Transverse colon (tissue), 4 donors: Measurements from ENCODE around the gene PBX1. TPM values are rescaled to one million over a fixed set of nuclear protein-coding genes. Genes with fewer than 3 reads are reported as not detected.

Experiments
- DNase-seq: peaks from one replicate; pipeline ENCODE4 v3.0.0-alpha.2; 2019
- H3K27ac ChIP-seq, 4 donors: fragments of 200-600 bp; sonication (generic); 2 replicates each; pipeline ENCODE4 v1.5.1; 2016 to 2018; ENCODE audit warnings: inconsistent platforms in 4 of 4
- H3K27me3 ChIP-seq: fragments of 200-600 bp; sonication (generic); 2 replicates; pipeline ENCODE4 v1.5.1; 2017; ENCODE audit warnings: inconsistent platforms
- H3K36me3 ChIP-seq, 4 donors: fragments of 200-600 bp; sonication (generic); 2 replicates each; pipeline ENCODE4 v1.5.1; 2017 to 2019; ENCODE audit warnings: inconsistent platforms in 4 of 4
- H3K4me1 ChIP-seq, 4 donors: fragments of 200-600 bp; sonication (generic); 2 replicates each; pipeline ENCODE4 v1.5.1; 2017 to 2020; ENCODE audit warnings: inconsistent platforms in 4 of 4
- H3K4me3 ChIP-seq, 4 donors: fragments of 200-600 bp; sonication (generic); 1 replicate in 1 of 4; 2 replicates in 3 of 4; pipeline versions ENCODE4 v1.5.1 to v1.6.1; 2017 to 2019; ENCODE audit warnings: inconsistent platforms in 4 of 4
- H3K9me3 ChIP-seq, 2 donors: fragments of 200-600 bp; sonication (generic); 2 replicates each; pipeline ENCODE4 v1.5.1; 2017 to 2019; ENCODE audit warnings: inconsistent platforms in 2 of 2
- CTCF ChIP-seq, 5 experiments: fragments of 200-600 bp in 3 of 5; fragments of 450-650 bp in 2 of 5; sonication (generic) in 3 of 5; IDR thresholded peaks; 1 replicate in 2 of 5; 2 replicates in 3 of 5; pipeline ENCODE4 v1.5.1; 2016 to 2017; ENCODE audit warnings: antibody characterized with exemption in 5 of 5, inconsistent platforms in 3 of 5, mild to moderate bottlenecking in 2 of 5, moderate library complexity in 1 of 5
- EP300 ChIP-seq: sonication (generic); formaldehyde crosslinking; IDR thresholded peaks from one replicate; pipeline ENCODE4 v1.6.1; 2017; ENCODE audit warnings: antibody characterized with exemption, low read depth
- POLR2A ChIP-seq: fragments of 450-650 bp; IDR thresholded peaks from one replicate; pipeline ENCODE4 v1.6.1; 2016; ENCODE audit warnings: antibody characterized with exemption, mild to moderate bottlenecking, moderate library complexity
- POLR2AphosphoS5 ChIP-seq, 3 donors: sonication (generic); formaldehyde crosslinking; IDR thresholded peaks; one replicate each; pipeline ENCODE4 v1.6.1; 2016; ENCODE audit warnings: antibody characterized with exemption in 3 of 3
- WGBS, 2 donors: methylation state at CpG; one replicate each; pipeline ENCODE4 v1.1.5; 2018; ENCODE audit warnings: low coverage in 1 of 2; 5-methylcytosine and 5-hydroxymethylcytosine counted together
- in situ Hi-C, 4 donors: fragments of 200-750 bp; cut with MboI; loops; one replicate each; pipeline versions ENCODE4 v1.15.0 to v1.15.1; 2017; ENCODE audit warnings: low sequenced_read_pairs in 3 of 4, low pct_ligation_motif_present in 1 of 4, low pct_unique_long_range_greater_than_20kb in 1 of 4
- intact Hi-C: fragments of 100-400 bp; cut with DNase I; formaldehyde crosslinking; loops from one replicate; pipeline ENCODE4 v1.15.1; 2023; ENCODE audit warnings: low total_unique reads
- total RNA-seq, 4 donors: library from RNA; depleted of rRNA; stranded (reverse); fragments of >200 nt; gene quantifications; one replicate each; pipeline ENCODE4 v1.1.0, GENCODE V29; 2016

PBX1 gene
- total RNA-seq, 4 donors from 2014 or later, result 46.8 to 77.2 (median 50.7) TPM

DNA sequence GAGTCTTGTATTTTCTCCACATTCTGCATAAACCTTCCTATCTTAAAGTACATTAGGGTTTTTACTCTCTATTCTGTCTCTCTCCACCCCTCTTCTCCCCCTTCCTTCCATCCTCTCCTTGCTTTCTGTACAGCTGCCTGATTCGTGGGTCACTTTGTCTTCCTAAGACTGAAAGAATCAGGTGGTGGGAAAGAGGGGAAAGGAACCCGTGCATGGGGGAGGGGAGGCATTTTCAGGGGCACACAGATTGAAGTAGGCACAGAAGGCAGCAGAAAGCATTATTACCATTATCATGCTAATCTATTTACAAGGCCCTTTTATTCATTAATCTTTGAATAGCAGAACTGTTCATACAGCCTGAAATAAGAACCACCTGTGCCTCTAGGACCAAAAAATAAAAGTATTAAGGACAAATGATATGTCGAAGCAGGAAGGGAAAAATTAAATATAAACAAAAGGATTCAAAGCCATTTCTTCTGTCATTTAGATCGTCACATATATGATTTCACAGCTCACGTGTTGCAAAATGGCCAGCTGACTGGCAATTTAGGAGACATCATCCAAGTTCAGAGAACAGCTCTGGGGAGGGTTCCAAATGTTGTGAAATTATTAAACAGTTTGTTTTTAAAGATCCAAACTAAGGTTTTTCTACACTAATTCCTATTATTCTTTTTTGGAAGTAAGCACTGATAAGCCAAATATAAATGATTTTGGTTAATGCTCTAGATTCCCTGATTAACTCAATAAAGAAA, 154.6 kb downstream of the PBX1 start:
- in situ Hi-C loops, result no loop called here
- Histone ChIP-seq H3K4me1 (peaks cover 20 to 55% (median 25%) of the 10 kb centered on the region in 4 donors), H3K36me3 (no peaks in the 10 kb centered on the region), H3K4me3 (no peak overlapping the region), H3K27me3 (no peaks in the 10 kb centered on the region), H3K9me3 (no peaks in the 10 kb centered on the region), H3K27ac (peak overlapping the region in 3 of 4 donors; percentile 4 to 55 (median 50))
- intact Hi-C loops, result no loop called here
- 53 to 62% methylated on average over 5 of the region's 5 CpGs for WGBS, 2 donors
- TF ChIP-seq EP300 (no peak), POLR2AphosphoS5 (IDR thresholded peaks at IDR 0.05) (no peak), CTCF (IDR thresholded peaks at IDR 0.05) (no peak), POLR2A (no peak)
- DNase-seq, result no peak

DNA sequence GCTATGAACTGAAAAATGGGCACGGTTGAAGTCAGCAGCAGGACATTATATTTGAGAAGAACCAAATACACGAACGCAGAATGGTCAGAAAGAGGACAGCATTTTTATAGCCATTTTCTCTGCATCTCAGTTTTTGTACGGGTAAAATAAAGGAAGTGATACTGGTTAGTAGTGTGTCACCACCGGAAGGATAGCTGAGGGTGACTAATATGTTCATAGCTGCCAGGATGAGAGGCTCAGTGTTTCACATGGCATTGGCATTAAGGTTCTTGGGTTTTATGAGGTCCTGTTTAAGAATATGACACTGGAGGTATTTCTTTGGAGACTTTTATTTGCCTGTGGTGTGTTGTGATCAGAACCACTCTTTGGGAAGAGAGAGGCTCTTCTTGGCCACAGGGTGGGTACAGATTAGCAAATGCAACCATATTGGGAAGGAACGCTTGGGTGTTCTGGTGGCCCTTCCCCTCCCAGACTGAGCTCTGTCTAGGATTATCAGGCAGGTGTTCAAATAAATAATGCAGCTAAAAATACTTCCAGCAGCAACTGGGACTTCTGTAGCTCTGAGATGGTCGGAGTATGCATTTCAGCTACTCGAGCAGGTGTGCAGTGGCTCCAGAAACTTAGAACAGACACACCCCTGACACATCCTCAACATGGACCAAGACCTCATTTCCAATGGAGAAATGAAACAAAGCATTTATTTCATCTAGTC, 158.2 kb downstream of the PBX1 start:
- Histone ChIP-seq H3K27me3 (no peaks in the 10 kb centered on the region), H3K4me1 (peaks cover 16 to 52% (median 25%) of the 10 kb centered on the region in 4 donors), H3K4me3 (no peak overlapping the region), H3K36me3 (no peaks in the 10 kb centered on the region), H3K9me3 (no peaks in the 10 kb centered on the region), H3K27ac (no peak overlapping the region)
- no peak for TF ChIP-seq POLR2A
- no peak for TF ChIP-seq POLR2AphosphoS5 (IDR thresholded peaks at IDR 0.05)
- TF ChIP-seq CTCF (IDR thresholded peaks at IDR 0.05), result no peak
- TF ChIP-seq EP300, result no peak
- WGBS, 2 donors, result 80 to 89% methylated on average over 8 of the region's 8 CpGs
- no peak for DNase-seq
- in situ Hi-C loops (no loop called here), intact Hi-C loops (no loop called here)

GRCh38 chr1:164718821-164719220, 159.8 kb downstream of the PBX1 start:
- Histone ChIP-seq H3K9me3 (no peaks in the 10 kb centered on the region), H3K36me3 (no peaks in the 10 kb centered on the region), H3K4me3 (no peak overlapping the region), H3K27ac (no peak overlapping the region), H3K27me3 (no peaks in the 10 kb centered on the region), H3K4me1 (peaks cover under 1 to 36% (median 13%) of the 10 kb centered on the region in 4 donors)
- intact Hi-C loops, result no loop called here
- 63 to 67% methylated on average over 1 of the region's 1 CpG for WGBS, 2 donors
- no peak for DNase-seq
- TF ChIP-seq POLR2AphosphoS5 (IDR thresholded peaks at IDR 0.05) (no peak), CTCF (IDR thresholded peaks at IDR 0.05) (no peak), EP300 (no peak), POLR2A (no peak)
- in situ Hi-C loops, result no loop called here

DNA sequence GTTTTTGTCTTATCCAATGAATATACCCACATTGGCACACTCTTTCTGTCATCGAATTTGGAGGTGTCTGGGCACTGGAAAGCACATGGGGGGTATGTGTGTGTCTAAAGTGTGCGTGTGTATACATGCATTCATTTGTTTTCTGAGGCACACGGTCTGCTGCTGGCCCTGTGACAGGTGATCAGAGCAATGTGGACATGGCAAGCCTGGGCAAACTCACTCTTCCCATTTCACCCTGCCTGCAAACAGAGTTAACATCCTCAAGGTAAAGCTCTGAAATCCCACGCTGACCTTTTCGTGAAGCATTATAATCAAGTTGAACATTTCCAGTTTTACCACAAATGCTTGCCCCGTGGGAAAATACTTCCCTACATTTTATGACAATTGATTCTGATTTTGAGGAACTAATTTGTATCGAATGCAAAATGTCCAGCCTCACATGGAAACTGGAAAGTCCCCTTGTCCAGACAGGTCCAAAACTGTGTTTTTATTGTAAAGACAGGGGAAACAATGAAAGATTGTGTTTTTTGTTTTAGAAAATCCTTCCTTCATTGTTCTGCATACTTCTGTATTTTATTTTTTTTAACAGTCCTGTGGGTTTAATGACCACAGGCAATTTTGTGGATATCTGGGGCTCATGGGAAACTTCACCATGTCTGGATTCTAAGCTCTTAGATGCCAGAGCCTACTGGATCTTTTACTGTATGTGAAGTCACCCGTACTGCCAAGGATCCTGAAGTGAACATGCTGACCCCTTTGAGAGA, 160.9 kb downstream of the PBX1 start:
- in situ Hi-C loops, result no loop called here
- no peak for DNase-seq
- TF ChIP-seq POLR2AphosphoS5 (IDR thresholded peaks at IDR 0.05), result no peak
- TF ChIP-seq EP300, result no peak
- no peak for TF ChIP-seq CTCF (IDR thresholded peaks at IDR 0.05)
- TF ChIP-seq POLR2A, result no peak
- Histone ChIP-seq H3K36me3 (no peaks in the 10 kb centered on the region), H3K4me1 (peaks cover 0 to 38% (median 16%) of the 10 kb centered on the region in 4 donors), H3K27ac (peak overlapping the region in 1 of 4 donors; percentile 10), H3K9me3 (no peaks in the 10 kb centered on the region), H3K4me3 (no peak overlapping the region), H3K27me3 (no peaks in the 10 kb centered on the region)
- intact Hi-C loops, result no loop called here
- WGBS, 2 donors, result 62 to 65% methylated on average over 7 to 8 of the region's 8 CpGs
